OCI-LY3 (cell line): ENCODE data around the gene SLF1.
A peak's percentile ranks its signal among the peaks of the same experiment; 100 is the strongest.

ENCODE experiments used
- H2AFZ ChIP-seq: fragments of 200-600, 300-600 bp; shearing (Covaris generic); 2 replicates; pipeline ENCODE4 v1.6.0; 2014; ENCODE audit warnings: antibody characterized with exemption, low read depth, low read length
- H3K27ac ChIP-seq: fragments of 200-600, 300-600 bp; sonication (generic); 2 replicates; pipeline ENCODE4 v1.5.1; 2014; ENCODE audit warnings: mild to moderate bottlenecking, low read length, moderate library complexity, mixed read lengths
- H3K27me3 ChIP-seq: fragments of 200-600, 300-600 bp; sonication (generic); 2 replicates; pipeline ENCODE4 v1.6.1; 2014; ENCODE audit warnings: low read depth, low read length, mixed read lengths
- H3K36me3 ChIP-seq: fragments of 200-600, 300-600 bp; sonication (generic); replicated peaks from 2 replicates; pipeline ENCODE3; 2014; ENCODE audit warnings: low read depth, low read length, mixed read lengths
- H3K4me1 ChIP-seq: fragments of 300-600, 200-600 bp; sonication (generic); 2 replicates; pipeline ENCODE4 v1.6.1; 2014; ENCODE audit warnings: low read length, mixed read lengths
- H3K4me2 ChIP-seq: fragments of 200-600, 300-600 bp; sonication (generic); 2 replicates; pipeline ENCODE4 v1.6.1; 2014; ENCODE audit warnings: low read length, mixed read lengths
- H3K4me3 ChIP-seq: fragments of 300-600, 200-600 bp; sonication (generic); 2 replicates; pipeline ENCODE4 v1.5.1; 2014; ENCODE audit warnings: antibody characterized with exemption, mild to moderate bottlenecking, low read length, moderate library complexity
- H3K79me2 ChIP-seq: fragments of 300-600, 200-600 bp; shearing (Covaris generic); 2 replicates; pipeline ENCODE4 v1.6.1; 2014; ENCODE audit warnings: mild to moderate bottlenecking, low read length, mixed read lengths
- H3K9ac ChIP-seq: fragments of 300-600, 200-600 bp; shearing (Covaris generic); 2 replicates; pipeline ENCODE4 v1.6.0; 2014; ENCODE audit warnings: mild to moderate bottlenecking, low read length, moderate library complexity
- H3K9me3 ChIP-seq: fragments of 200-600, 300-600 bp; shearing (Covaris generic); 2 replicates; pipeline ENCODE4 v1.6.1; 2014; ENCODE audit warnings: low read length, mixed read lengths; ENCODE audit not compliant: insufficient read depth
- H4K20me1 ChIP-seq: fragments of 200-600, 300-600 bp; sonication (generic); 2 replicates; pipeline ENCODE4 v1.6.1; 2016; ENCODE audit warnings: low read length, mixed read lengths; ENCODE audit not compliant: insufficient read depth
- CTCF ChIP-seq: fragments of 200-600, 300-600 bp; sonication (generic); IDR thresholded peaks from 2 replicates; pipeline ENCODE4 v1.5.1; 2014; ENCODE audit warnings: antibody characterized with exemption, low read length, low read depth
- EZH2phosphoT487 ChIP-seq: fragments of 200-600 bp; shearing (Covaris generic); IDR thresholded peaks from 2 replicates; pipeline ENCODE4 v1.6.1; 2018; ENCODE audit warnings: antibody characterized with exemption, mixed run types, low read depth

Gene SLF1

GRCh38 chr5:94691949-94692348 is 73.5 kb downstream of the SLF1 start:
- no peaks in the 10 kb centered on the region for H3K27me3 ChIP-seq
- no peak overlapping the region for H3K4me2 ChIP-seq
- H3K4me1 ChIP-seq: no peaks in the 10 kb centered on the region
- no peak overlapping the region for H2AFZ ChIP-seq
- H3K36me3 ChIP-seq: peaks cover 3% of the 10 kb centered on the region
- H3K4me3 ChIP-seq: no peak overlapping the region
- no peak overlapping the region for H3K27ac ChIP-seq
- H4K20me1 ChIP-seq: no peaks in the 10 kb centered on the region
- H3K9ac ChIP-seq: no peak overlapping the region
- no peaks in the 10 kb centered on the region for H3K79me2 ChIP-seq
- H3K9me3 ChIP-seq: no peaks in the 10 kb centered on the region
- TF ChIP-seq CTCF (no peak), EZH2phosphoT487 (no peak)

- Histone ChIP-seq H3K79me2 (no peaks in the 10 kb centered on the region), H3K4me2 (no peak overlapping the region), H4K20me1 (no peaks in the 10 kb centered on the region), H3K36me3 (peaks cover 3% of the 10 kb centered on the region), H3K4me1 (no peaks in the 10 kb centered on the region), H2AFZ (no peak overlapping the region), H3K27me3 (no peaks in the 10 kb centered on the region), H3K9me3 (no peaks in the 10 kb centered on the region), H3K9ac (no peak overlapping the region), H3K4me3 (no peak overlapping the region), H3K27ac (no peak overlapping the region)
- TF ChIP-seq EZH2phosphoT487: no peak
- TF ChIP-seq CTCF: no peak
These were observed 74.1 kb downstream of the SLF1 start for GRCh38 chr5:94692581-94692980.

- Histone ChIP-seq H3K79me2 (no peaks in the 10 kb centered on the region), H3K27ac (no peak overlapping the region), H3K27me3 (no peaks in the 10 kb centered on the region), H3K36me3 (peaks cover 3% of the 10 kb centered on the region), H3K4me2 (no peak overlapping the region), H4K20me1 (no peaks in the 10 kb centered on the region), H2AFZ (no peak overlapping the region), H3K9me3 (no peaks in the 10 kb centered on the region), H3K4me3 (no peak overlapping the region), H3K9ac (no peak overlapping the region), H3K4me1 (no peaks in the 10 kb centered on the region)
- TF ChIP-seq EZH2phosphoT487 (no peak), CTCF (peak; percentile 41)
These were observed 74.8 kb downstream of the SLF1 start for GRCh38 chr5:94693043-94693822.

- H3K4me3 ChIP-seq: no peak overlapping the region
- H3K36me3 ChIP-seq: peaks cover 3% of the 10 kb centered on the region
These were observed 75.4 kb downstream of the SLF1 start for GRCh38 chr5:94693845-94694370.

More at GRCh38 chr5:94693845-94694370, 75.4 kb downstream of the SLF1 start:
- H3K9ac ChIP-seq: no peak overlapping the region
- H3K4me2 ChIP-seq: no peak overlapping the region
- H3K9me3 ChIP-seq: no peaks in the 10 kb centered on the region
- no peak overlapping the region for H2AFZ ChIP-seq
- no peaks in the 10 kb centered on the region for H3K79me2 ChIP-seq
- no peaks in the 10 kb centered on the region for H4K20me1 ChIP-seq
- H3K27ac ChIP-seq: no peak overlapping the region
- no peaks in the 10 kb centered on the region for H3K4me1 ChIP-seq
- no peaks in the 10 kb centered on the region for H3K27me3 ChIP-seq
- no peak for TF ChIP-seq CTCF
- TF ChIP-seq EZH2phosphoT487: no peak
